ENCODE measurements around the gene STK32B. TPM values are rescaled to one million over a fixed set of nuclear protein-coding genes. Genes with fewer than 3 reads are reported as not detected.
A peak's percentile ranks its signal among the peaks of the same experiment; 100 is the strongest.

Gene STK32B
- total RNA-seq, 2 experiments from 2014 or later, result not detected

GRCh38 chr4:5044341-5044740, 6.9 kb upstream of the STK32B start:
- POLR2A ChIA-PET, result no interaction called here
- Histone ChIP-seq H3K27ac (ENCODE audit: low read depth, low read length, poor library complexity, severe bottlenecking) (no peak overlapping the region), H4K20me1 (ENCODE audit: insufficient read depth, low read length) (no peaks in the 10 kb centered on the region), H3K36me3 (ENCODE audit: insufficient read depth, low read length) (no peaks in the 10 kb centered on the region), H3K4me2 (ENCODE audit: low read length) (no peak overlapping the region), H2AFZ (ENCODE audit: low read length) (no peak overlapping the region), H3K4me1 (ENCODE audit: insufficient read depth, low read length, poor library complexity, severe bottlenecking) (no peaks in the 10 kb centered on the region), H3K9me2 (ENCODE audit: insufficient read depth, low read length) (no peaks in the 10 kb centered on the region), H3K9me3 (ENCODE audit: low read length) (no peaks in the 10 kb centered on the region), H3K4me3 (ENCODE audit: low read depth, low read length, poor library complexity, severe bottlenecking) (no peak overlapping the region), H3K79me2 (ENCODE audit: insufficient read depth, low read depth, low read length) (no peaks in the 10 kb centered on the region)
- intact Hi-C loops (cut with micrococcal nuclease; ENCODE audit: unreplicated experiment), result no loop called here
- no TSS peak for BruUV-seq (replicated peaks)
- TF ChIP-seq EZH2phosphoT487 (IDR thresholded peaks at IDR 0.05; ENCODE audit: borderline replicate concordance, low read depth, low read length) (no peak), CTCF (conservative IDR thresholded peaks at IDR 0.05; ENCODE audit: low read length) (no peak)
- CTCF ChIA-PET (ENCODE audit: unreplicated experiment), result no interaction called here
- no peak for DNase-seq (ENCODE audit: low spot score)

GRCh38 chr4:5045097-5045496, 6.2 kb upstream of the STK32B start:
- peak; percentile 10 for DNase-seq (ENCODE audit: low spot score)
- Histone ChIP-seq H3K4me3 (ENCODE audit: low read depth, low read length, poor library complexity, severe bottlenecking) (no peak overlapping the region), H2AFZ (ENCODE audit: low read length) (no peak overlapping the region), H3K9me2 (ENCODE audit: insufficient read depth, low read length) (no peaks in the 10 kb centered on the region), H3K27ac (ENCODE audit: low read depth, low read length, poor library complexity, severe bottlenecking) (no peak overlapping the region), H3K9me3 (ENCODE audit: low read length) (no peaks in the 10 kb centered on the region), H3K36me3 (ENCODE audit: insufficient read depth, low read length) (no peaks in the 10 kb centered on the region), H3K4me2 (ENCODE audit: low read length) (no peak overlapping the region), H3K4me1 (ENCODE audit: insufficient read depth, low read length, poor library complexity, severe bottlenecking) (no peaks in the 10 kb centered on the region), H3K79me2 (ENCODE audit: insufficient read depth, low read depth, low read length) (no peaks in the 10 kb centered on the region), H4K20me1 (ENCODE audit: insufficient read depth, low read length) (no peaks in the 10 kb centered on the region)
- POLR2A ChIA-PET, result no interaction called here
- BruUV-seq (replicated peaks), result no TSS peak
- intact Hi-C loops (cut with micrococcal nuclease; ENCODE audit: unreplicated experiment), result no loop called here
- CTCF ChIA-PET (ENCODE audit: unreplicated experiment), result no interaction called here
- TF ChIP-seq CTCF (conservative IDR thresholded peaks at IDR 0.05; ENCODE audit: low read length) (no peak), EZH2phosphoT487 (IDR thresholded peaks at IDR 0.05; ENCODE audit: borderline replicate concordance, low read depth, low read length) (no peak)

- no peaks in the 10 kb centered on the region for H3K36me3 ChIP-seq (ENCODE audit: insufficient read depth, low read length)
- H4K20me1 ChIP-seq (ENCODE audit: insufficient read depth, low read length), result no peaks in the 10 kb centered on the region
- TF ChIP-seq CTCF (conservative IDR thresholded peaks at IDR 0.05; ENCODE audit: low read length), result no peak
- no peak for TF ChIP-seq EZH2phosphoT487 (IDR thresholded peaks at IDR 0.05; ENCODE audit: borderline replicate concordance, low read depth, low read length)
- ChIA-PET CTCF (ENCODE audit: unreplicated experiment) (no interaction called here), POLR2A (interaction anchor here (0.7 kb wide), 1 partner anchor 106 kb away, joined by 3 read pairs; no protein-coding TSS in a partner anchor)
- intact Hi-C loops (cut with micrococcal nuclease; ENCODE audit: unreplicated experiment), result no loop called here
- no peak overlapping the region for H3K27ac ChIP-seq (ENCODE audit: low read depth, low read length, poor library complexity, severe bottlenecking)
- H2AFZ ChIP-seq (ENCODE audit: low read length), result no peak overlapping the region
- H3K9me3 ChIP-seq (ENCODE audit: low read length), result no peaks in the 10 kb centered on the region
- H3K4me1 ChIP-seq (ENCODE audit: insufficient read depth, low read length, poor library complexity, severe bottlenecking), result no peaks in the 10 kb centered on the region
- DNase-seq (ENCODE audit: low spot score), result no peak
- H3K79me2 ChIP-seq (ENCODE audit: insufficient read depth, low read depth, low read length), result no peaks in the 10 kb centered on the region
- no peaks in the 10 kb centered on the region for H3K9me2 ChIP-seq (ENCODE audit: insufficient read depth, low read length)
- no peak overlapping the region for H3K4me3 ChIP-seq (ENCODE audit: low read depth, low read length, poor library complexity, severe bottlenecking)
- H3K4me2 ChIP-seq (ENCODE audit: low read length), result no peak overlapping the region
- BruUV-seq (replicated peaks), result no TSS peak
Observed at GRCh38 chr4:5048721-5049120, 2.6 kb upstream of the STK32B start.
